ENCODE data around the gene SULF2.

GRCh38 chr20:47734870-47735269 lies 50.4 kb downstream of the SULF2 start:
- TF ChIP-seq NFE2L2 (IDR thresholded peaks at IDR 0.05; ENCODE audit: low read depth, low read length) = no peak
- TF ChIP-seq FOS (IDR thresholded peaks at IDR 0.05; ENCODE audit: low read depth, low read length) = no peak
- no peak for TF ChIP-seq CTCF (conservative IDR thresholded peaks at IDR 0.05; ENCODE audit: low read depth, low read length)
- TF ChIP-seq POLR2A (IDR thresholded peaks at IDR 0.05; ENCODE audit: low read depth, low read length) = no peak
- no peak for TF ChIP-seq USF2 (IDR thresholded peaks at IDR 0.05; ENCODE audit: low read depth, low read length)
- TF ChIP-seq RFX5 (IDR thresholded peaks at IDR 0.05; ENCODE audit: low read depth, low read length) = no peak
- no peak for TF ChIP-seq SMC3 (IDR thresholded peaks at IDR 0.05; ENCODE audit: low read depth, low read length)
- no peak for TF ChIP-seq ELK1 (IDR thresholded peaks at IDR 0.05; ENCODE audit: borderline replicate concordance, low read depth, low read length)
- TF ChIP-seq CEBPB (IDR thresholded peaks at IDR 0.05; ENCODE audit: low read depth, low read length) = no peak
- TF ChIP-seq BHLHE40 (IDR thresholded peaks at IDR 0.05; ENCODE audit: low read depth, low read length) = no peak
- TF ChIP-seq RAD21 (IDR thresholded peaks at IDR 0.05; ENCODE audit: low read length) = no peak
- TF ChIP-seq RCOR1 (IDR thresholded peaks at IDR 0.05; ENCODE audit: insufficient replicate concordance, low read length) = no peak
- TF ChIP-seq MXI1 (IDR thresholded peaks at IDR 0.05; ENCODE audit: borderline replicate concordance, low read depth, low read length) = no peak

Data from IMR-90 (cell line).